Measurements from ENCODE around the gene OR6X1.
"Not testable (repeated sequence)": the region's sequence is repeated elsewhere in the genome, so short reads cannot be mapped to it uniquely, and the experiment has no call there.

Gene OR6X1

GRCh38 chr11:123753110-123753509, 1.2 kb downstream of the OR6X1 start:
- DNase-seq (ENCODE audit: low spot score): no peak

DNA sequence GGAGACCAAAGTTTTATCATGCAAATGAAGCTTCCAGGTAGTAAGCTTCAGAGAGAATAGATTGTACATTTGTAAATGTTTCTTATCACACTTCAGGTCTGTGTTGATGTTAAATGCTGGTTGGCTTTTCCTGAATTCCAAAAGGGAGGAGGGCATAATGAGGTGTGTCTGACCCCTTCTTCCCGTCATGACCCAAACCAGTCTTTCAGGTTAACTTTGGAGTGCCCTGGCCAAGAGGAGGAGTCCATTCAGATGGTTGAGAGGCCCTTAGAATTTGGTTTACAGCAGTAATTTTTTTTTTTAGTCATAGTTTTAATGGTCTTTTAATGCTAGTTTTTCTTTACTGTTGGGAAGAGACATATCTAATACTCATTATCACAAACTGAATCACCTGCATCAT, 2.5 kb downstream of the OR6X1 start:
- DNase-seq (ENCODE audit: low spot score): no peak

DNA sequence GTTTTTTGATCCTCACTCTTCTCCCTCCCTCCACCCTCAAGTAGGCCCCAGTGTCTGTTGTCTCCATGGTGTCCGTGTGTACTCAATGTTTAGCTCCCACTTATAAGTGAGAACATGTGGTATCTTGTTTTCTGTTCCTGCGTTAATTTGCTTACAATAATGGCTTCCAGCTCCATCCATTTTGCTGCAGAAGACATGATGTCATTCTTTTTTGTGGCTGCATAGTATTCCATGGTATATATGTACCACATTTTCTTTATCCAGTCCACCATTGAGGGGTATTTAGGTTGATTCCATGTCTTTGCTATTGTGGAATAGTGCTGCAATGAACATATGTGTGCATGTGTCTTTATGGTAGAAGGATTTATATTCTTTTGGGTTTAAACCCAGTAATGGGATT, 6.0 kb downstream of the OR6X1 start:
- not testable (repeated sequence) for DNase-seq (ENCODE audit: low spot score)

DNA sequence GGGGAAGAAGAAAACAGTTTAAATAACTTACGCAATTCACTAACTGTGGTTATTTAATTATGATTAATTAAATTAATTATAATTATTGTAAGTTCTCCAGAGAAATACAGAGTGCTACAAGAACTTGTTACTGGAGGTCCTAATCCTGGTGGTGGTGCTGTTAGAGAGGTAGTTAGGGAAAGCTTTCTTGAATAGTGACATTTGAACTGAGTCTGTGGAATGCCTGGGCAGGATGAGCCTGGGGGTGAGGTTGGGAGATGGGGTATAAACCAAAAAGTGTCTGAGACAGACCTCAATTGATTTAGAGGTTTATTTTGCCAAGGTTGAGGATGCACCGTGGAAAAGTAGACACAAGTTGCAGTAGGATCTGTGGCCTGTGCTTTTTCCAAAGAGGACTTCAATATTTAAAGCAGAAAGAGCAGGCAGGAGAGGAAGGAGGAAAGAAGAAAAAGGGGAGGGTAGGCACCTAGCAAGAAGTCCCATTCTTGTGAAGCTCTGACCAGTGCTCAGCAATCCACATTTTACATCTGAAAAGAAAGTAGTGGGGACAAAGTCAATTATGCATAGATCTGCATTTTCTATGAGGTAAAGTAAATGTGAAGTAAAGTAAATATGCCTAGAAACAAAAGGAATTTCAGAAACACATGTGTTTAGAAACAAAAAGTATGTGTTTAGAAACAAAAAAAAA, 8.4 kb downstream of the OR6X1 start:
- DNase-seq (ENCODE audit: low spot score): no peak

GRCh38 chr11:123742724-123743120, 11.6 kb downstream of the OR6X1 start:
- DNase-seq (ENCODE audit: low spot score): no peak

- DNase-seq (ENCODE audit: low spot score): no peak
These were observed 12.1 kb downstream of the OR6X1 start for GRCh38 chr11:123742031-123742723.

GRCh38 chr11:123741159-123742030, 12.9 kb downstream of the OR6X1 start, which contains the start of gene ZNF202:
Gene ZNF202, minus strand, starts transcription at chr11:123741660. Its CDS starts 10,772 bp downstream, at chr11:123730888.
- peak; percentile 80 for DNase-seq (ENCODE audit: low spot score)

DNA sequence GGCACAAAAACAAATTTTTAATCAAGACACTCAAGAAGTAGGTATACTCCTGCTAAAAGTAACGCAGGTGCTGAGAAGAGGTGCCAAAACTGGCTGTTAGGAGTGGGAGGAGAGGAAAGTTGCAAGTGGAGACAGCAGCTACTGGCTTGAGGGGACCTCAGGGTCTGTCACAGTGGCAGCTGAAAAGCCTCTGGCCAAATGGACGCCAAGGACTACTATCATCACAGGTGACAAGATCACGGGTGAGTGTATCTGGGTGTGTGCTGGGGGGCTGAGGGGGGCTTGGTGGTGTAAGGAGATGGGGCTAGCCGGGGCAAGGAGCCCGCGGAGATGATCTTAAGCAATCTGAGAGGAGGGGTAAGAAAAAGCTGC, 13.5 kb downstream of the OR6X1 start:
- peak; percentile 15 for DNase-seq (ENCODE audit: low spot score)

DNA sequence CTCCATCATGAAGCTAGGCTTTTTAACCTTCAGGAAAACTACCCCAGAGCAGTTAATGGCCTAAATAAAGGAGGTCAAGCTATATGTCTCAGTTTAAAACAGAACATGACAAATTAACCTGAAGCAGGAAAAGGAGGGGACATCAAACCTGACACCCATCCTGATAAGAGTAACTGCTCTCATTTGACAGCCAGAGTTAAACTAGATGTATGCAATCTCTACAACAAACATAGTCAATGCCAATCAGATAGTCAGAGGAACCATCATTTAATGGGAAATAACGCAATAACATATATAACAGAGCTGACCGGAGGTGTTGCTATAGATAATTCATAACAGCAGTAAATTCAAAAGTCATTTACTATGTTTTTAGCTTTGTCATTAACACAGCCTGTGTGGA, 15.9 kb downstream of the OR6X1 start:
- DNase-seq (ENCODE audit: low spot score): no peak

DNA sequence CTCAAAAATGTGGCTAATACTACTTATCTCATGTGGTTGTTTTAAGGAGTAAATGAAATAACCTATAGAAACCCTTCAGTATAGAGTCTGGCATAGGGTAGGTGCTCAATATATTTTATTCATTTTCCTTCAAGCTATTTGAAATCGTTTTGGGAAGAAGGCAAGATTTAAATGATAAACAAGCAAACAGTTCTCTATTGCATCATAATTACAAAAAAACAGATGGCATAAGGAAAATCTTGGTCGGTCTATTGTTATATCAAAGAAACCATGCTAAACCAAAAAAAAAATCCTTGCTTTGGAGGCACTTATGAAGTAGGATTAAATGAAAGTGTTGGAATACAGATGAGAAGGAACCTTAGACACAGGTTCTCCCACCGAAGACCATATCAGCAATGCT, 17.5 kb downstream of the OR6X1 start:
- DNase-seq (ENCODE audit: low spot score): no peak

DNA sequence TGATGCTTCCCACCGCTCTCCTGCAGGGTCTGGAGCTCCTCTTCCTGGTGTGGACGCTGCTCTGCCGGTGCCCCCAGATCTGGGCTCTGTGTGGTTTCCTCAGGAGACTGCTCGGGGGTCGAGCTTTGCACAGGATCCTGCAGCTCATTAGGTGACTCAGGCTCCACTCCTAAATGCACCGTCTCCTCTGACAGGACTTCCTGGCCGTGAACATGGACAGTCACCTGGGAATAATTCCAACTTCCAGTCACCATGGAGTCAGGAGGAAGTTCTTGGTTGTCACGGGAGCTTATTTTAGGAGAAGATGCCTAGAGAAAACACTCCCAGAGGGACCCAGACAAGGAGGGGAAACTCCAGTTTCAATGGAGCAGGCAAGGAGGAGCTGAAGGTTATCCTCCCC, 24.7 kb downstream of the OR6X1 start:
- no peak for DNase-seq (ENCODE audit: low spot score)

DNA sequence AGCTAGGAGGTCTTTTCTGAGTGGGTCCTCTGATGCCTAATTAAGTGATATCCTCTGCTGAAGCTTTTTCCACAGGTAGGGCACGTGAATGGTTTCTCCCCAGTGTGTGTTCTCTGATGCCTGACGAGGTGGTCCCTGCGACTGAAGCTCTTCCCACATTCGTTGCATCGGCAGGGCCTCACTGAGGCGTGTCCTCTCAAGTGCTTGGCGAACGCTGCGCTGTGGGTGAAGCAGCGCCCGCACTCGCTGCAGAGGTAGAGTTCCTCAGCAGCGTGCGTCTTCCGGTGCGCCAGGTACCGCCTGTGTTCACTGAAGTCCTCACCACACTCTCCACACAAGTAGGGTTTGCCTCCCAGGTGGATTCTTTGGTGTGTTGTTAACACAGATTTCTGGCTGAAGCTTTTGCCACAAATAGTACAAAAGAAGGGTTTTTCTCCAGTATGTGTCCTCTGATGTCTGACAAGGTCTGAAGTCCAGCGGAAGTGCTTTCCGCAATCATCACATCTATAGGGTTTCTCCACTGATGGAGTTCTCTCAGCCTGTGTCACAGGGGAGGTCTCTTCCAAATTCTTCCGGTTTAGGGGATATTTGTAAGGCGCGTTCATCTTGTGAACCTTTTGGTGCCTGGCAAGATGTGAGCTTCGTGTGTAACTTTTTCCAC, 28.2 kb downstream of the OR6X1 start:
- DNase-seq (ENCODE audit: low spot score): no peak

GRCh38 chr11:123719452-123719851, 34.9 kb downstream of the OR6X1 start:
- no peak for DNase-seq (ENCODE audit: low spot score)

GRCh38 chr11:123718469-123718868, 35.8 kb downstream of the OR6X1 start:
- no peak for DNase-seq (ENCODE audit: low spot score)

DNA sequence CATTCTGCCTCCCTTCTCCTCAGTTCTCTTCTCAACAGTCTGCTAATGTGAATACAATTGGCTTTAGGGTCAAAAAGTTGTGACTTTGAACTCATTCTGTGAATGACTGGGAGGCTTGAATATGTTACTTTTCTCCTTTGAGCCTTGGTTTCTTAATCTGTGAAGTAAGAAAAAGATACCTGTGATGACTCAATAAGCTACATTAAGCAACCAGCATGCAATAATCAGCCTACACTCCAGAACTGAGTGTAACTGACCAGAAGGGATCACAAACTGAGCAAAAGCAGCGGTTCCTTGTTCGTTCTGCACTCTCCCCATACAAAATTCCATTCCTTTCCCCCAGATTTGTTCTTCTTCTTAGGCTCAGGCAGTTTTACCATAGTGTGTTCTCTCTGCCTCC, 36.3 kb downstream of the OR6X1 start:
- DNase-seq (ENCODE audit: low spot score): no peak

DNA sequence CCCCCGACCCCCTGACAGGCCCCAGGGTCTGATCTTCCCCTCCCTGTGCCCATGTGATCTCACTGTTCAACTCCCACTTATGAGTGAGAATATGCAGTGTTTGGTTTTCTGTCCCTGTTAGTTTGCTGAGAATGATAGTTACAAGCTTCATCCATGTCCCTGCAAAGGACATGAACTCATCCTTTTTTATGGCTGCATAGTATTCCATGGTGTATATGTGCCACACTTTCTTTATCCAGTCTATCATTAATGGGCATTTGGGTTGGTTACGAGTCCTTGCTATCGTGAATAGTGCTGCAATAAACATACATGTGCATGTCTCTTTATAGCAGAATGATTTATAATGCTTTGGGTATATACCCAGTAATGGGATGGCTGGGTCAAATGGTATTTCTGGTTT, 41.7 kb downstream of the OR6X1 start:
- not testable (repeated sequence) for DNase-seq (ENCODE audit: low spot score)

DNA sequence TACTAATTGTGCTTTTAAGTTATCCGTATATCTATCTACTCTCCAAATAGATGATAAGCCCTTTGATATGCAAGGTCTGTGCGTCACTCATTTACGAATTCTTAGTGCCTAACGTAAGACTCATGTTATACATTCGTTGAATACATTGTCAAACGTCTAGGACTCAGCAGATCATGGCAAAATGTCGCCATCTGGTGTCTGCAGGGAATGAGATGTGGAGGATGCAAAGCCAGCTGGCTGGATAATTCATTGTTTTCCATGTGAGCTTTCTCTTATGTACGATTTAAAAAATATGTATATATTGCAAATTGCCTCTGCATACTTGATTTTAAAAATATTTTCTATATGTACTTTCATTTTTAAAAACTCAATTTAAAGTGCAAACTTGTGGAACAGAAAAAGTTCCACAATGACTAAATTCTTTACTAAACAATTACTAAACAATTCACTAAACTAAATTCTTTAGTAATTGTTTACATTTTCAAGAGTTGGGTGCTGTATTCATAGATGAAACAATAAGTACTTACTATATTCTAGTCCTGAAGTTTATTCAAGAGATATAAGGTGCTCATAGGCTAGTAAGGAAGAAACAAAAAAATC, 46.6 kb downstream of the OR6X1 start:
- DNase-seq (ENCODE audit: low spot score): peak; percentile 43

DNA sequence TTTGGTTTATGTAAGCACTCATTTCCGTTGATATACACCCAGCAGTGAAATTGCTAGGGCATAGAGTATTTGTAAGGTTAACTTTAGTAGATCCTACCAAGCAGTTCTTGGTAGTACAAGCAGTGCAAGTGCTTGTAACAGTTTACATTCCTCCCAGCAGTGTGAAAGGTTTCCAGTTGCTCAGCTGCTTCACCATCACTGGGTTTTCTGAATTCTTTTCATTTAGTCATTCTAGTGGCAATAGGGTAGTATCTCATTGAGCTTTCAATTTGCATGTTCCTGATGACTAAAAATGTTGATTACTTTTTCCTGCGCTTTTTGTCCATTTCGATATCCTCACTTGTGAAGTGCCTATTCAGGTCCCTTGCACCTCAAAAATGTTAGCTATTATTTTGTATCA, 47.1 kb downstream of the OR6X1 start:
- no peak for DNase-seq (ENCODE audit: low spot score)

- DNase-seq (ENCODE audit: low spot score): no peak
These were observed 50.0 kb downstream of the OR6X1 start for GRCh38 chr11:123704341-123704740.
